Measurements from ENCODE around the gene FUNDC2. TPM values are rescaled to one million over a fixed set of nuclear protein-coding genes. Genes with fewer than 3 reads are reported as not detected.

Gene FUNDC2
- total and polyA plus RNA-seq, 2 of the 13 experiments (the other 11 are each of a cell fraction or from before 2014, with no cell fraction given) = 65.3 to 109 TPM

DNA sequence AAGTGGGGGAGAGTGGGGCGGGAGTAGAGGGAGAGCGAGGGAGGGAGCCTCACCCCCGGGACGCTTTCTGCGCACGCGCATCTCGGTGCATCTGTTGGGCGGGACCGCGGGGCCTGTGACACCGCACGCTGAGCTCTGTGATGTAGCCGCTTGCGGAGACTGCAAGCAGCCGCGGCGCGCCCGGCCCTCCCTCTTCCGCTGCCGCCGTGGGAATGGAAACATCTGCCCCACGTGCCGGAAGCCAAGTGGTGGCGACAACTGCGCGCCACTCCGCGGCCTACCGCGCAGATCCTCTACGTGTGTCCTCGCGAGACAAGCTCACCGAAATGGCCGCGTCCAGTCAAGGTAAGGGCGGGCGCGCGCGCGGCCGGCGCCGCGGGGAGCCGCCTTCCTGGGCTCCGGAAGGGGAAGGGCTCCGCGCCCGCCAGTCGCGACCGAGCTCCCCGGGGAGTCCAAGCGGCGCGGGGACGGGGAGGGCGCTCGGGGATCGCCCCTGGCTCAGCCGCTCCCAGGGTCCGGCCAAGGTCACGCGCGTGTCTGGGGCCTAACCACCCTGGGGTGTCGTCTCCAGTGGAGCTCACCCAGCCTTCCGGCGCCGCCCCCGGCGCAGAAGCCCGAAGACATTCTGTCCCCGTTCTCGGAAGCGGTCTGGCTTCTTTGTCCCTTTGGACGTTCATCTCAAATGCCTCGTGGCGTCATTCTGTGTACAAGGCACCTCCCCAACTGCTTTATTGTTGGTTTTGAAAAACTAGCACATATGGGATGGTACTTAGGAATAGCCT is at the start of gene FUNDC2 (continued):
- no peak for TF ChIP-seq CEBPB (IDR thresholded peaks at IDR 0.05; ENCODE audit: borderline replicate concordance, low read depth, low read length)
- TF ChIP-seq, protein P1, sequence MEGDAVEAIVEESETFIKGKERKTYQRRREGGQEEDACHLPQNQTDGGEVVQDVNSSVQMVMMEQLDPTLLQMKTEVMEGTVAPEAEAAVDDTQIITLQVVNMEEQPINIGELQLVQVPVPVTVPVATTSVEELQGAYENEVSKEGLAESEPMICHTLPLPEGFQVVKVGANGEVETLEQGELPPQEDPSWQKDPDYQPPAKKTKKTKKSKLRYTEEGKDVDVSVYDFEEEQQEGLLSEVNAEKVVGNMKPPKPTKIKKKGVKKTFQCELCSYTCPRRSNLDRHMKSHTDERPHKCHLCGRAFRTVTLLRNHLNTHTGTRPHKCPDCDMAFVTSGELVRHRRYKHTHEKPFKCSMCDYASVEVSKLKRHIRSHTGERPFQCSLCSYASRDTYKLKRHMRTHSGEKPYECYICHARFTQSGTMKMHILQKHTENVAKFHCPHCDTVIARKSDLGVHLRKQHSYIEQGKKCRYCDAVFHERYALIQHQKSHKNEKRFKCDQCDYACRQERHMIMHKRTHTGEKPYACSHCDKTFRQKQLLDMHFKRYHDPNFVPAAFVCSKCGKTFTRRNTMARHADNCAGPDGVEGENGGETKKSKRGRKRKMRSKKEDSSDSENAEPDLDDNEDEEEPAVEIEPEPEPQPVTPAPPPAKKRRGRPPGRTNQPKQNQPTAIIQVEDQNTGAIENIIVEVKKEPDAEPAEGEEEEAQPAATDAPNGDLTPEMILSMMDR (CRISPR knock-in tag; IDR thresholded peaks at IDR 0.05) = no peak
- TF ChIP-seq, protein P2, sequence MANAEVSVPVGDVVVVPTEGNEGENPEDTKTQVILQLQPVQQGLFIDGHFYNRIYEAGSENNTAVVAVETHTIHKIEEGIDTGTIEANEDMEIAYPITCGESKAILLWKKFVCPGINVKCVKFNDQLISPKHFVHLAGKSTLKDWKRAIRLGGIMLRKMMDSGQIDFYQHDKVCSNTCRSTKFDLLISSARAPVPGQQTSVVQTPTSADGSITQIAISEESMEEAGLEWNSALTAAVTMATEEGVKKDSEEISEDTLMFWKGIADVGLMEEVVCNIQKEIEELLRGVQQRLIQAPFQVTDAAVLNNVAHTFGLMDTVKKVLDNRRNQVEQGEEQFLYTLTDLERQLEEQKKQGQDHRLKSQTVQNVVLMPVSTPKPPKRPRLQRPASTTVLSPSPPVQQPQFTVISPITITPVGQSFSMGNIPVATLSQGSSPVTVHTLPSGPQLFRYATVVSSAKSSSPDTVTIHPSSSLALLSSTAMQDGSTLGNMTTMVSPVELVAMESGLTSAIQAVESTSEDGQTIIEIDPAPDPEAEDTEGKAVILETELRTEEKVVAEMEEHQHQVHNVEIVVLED (CRISPR knock-in tag; IDR thresholded peaks at IDR 0.05; ENCODE audit: borderline replicate concordance) = peak; percentile 75
- TF ChIP-seq, protein P3, sequence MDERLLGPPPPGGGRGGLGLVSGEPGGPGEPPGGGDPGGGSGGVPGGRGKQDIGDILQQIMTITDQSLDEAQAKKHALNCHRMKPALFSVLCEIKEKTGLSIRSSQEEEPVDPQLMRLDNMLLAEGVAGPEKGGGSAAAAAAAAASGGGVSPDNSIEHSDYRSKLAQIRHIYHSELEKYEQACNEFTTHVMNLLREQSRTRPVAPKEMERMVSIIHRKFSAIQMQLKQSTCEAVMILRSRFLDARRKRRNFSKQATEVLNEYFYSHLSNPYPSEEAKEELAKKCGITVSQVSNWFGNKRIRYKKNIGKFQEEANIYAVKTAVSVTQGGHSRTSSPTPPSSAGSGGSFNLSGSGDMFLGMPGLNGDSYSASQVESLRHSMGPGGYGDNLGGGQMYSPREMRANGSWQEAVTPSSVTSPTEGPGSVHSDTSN (CRISPR knock-in tag; IDR thresholded peaks at IDR 0.05) = no peak
- TF ChIP-seq PRMT3 (CRISPR knock-in tag; IDR thresholded peaks at IDR 0.05; ENCODE audit: borderline replicate concordance, low read depth) = no peak
- no peak for TF ChIP-seq PRPF4 (IDR thresholded peaks at IDR 0.05; ENCODE audit: low read depth, low read length, poor library complexity, severe bottlenecking)
- TF ChIP-seq ZSCAN31 (CRISPR knock-in tag; IDR thresholded peaks at IDR 0.05; ENCODE audit: low read depth) = peak; percentile 49; the same call in 1 of the 2 replicates
- TF ChIP-seq, protein P4, sequence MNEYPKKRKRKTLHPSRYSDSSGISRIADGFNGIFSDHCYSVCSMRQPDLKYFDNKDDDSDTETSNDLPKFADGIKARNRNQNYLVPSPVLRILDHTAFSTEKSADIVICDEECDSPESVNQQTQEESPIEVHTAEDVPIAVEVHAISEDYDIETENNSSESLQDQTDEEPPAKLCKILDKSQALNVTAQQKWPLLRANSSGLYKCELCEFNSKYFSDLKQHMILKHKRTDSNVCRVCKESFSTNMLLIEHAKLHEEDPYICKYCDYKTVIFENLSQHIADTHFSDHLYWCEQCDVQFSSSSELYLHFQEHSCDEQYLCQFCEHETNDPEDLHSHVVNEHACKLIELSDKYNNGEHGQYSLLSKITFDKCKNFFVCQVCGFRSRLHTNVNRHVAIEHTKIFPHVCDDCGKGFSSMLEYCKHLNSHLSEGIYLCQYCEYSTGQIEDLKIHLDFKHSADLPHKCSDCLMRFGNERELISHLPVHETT (CRISPR knock-in tag; conservative IDR thresholded peaks at IDR 0.05) = peak; percentile 79; the same call in 1 of the 2 replicates
- TF ChIP-seq TCF12 (IDR thresholded peaks at IDR 0.05) = no peak
- no peak for TF ChIP-seq TCF12 (CRISPR knock-in tag; IDR thresholded peaks at IDR 0.05)
- no peak for TF ChIP-seq HDAC6 (IDR thresholded peaks at IDR 0.05; ENCODE audit: low read depth, low read length)
- no peak for TF ChIP-seq ZNF570 (CRISPR knock-in tag; IDR thresholded peaks at IDR 0.05; ENCODE audit: borderline replicate concordance)
- TF ChIP-seq, protein P5, sequence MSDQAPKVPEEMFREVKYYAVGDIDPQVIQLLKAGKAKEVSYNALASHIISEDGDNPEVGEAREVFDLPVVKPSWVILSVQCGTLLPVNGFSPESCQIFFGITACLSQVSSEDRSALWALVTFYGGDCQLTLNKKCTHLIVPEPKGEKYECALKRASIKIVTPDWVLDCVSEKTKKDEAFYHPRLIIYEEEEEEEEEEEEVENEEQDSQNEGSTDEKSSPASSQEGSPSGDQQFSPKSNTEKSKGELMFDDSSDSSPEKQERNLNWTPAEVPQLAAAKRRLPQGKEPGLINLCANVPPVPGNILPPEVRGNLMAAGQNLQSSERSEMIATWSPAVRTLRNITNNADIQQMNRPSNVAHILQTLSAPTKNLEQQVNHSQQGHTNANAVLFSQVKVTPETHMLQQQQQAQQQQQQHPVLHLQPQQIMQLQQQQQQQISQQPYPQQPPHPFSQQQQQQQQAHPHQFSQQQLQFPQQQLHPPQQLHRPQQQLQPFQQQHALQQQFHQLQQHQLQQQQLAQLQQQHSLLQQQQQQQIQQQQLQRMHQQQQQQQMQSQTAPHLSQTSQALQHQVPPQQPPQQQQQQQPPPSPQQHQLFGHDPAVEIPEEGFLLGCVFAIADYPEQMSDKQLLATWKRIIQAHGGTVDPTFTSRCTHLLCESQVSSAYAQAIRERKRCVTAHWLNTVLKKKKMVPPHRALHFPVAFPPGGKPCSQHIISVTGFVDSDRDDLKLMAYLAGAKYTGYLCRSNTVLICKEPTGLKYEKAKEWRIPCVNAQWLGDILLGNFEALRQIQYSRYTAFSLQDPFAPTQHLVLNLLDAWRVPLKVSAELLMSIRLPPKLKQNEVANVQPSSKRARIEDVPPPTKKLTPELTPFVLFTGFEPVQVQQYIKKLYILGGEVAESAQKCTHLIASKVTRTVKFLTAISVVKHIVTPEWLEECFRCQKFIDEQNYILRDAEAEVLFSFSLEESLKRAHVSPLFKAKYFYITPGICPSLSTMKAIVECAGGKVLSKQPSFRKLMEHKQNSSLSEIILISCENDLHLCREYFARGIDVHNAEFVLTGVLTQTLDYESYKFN (CRISPR knock-in tag; conservative IDR thresholded peaks at IDR 0.05) = no peak
- no peak for TF ChIP-seq STAT5B (CRISPR knock-in tag; IDR thresholded peaks at IDR 0.05)
- TF ChIP-seq, protein P6, sequence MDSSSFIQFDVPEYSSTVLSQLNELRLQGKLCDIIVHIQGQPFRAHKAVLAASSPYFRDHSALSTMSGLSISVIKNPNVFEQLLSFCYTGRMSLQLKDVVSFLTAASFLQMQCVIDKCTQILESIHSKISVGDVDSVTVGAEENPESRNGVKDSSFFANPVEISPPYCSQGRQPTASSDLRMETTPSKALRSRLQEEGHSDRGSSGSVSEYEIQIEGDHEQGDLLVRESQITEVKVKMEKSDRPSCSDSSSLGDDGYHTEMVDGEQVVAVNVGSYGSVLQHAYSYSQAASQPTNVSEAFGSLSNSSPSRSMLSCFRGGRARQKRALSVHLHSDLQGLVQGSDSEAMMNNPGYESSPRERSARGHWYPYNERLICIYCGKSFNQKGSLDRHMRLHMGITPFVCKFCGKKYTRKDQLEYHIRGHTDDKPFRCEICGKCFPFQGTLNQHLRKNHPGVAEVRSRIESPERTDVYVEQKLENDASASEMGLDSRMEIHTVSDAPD (CRISPR knock-in tag; IDR thresholded peaks at IDR 0.05) = no peak
- TF ChIP-seq ZNF883 (CRISPR knock-in tag; IDR thresholded peaks at IDR 0.05; ENCODE audit: not compliant biosample characterization) = peak; percentile 62

Measured in HepG2 (cell line).